H1 (cell line): ENCODE results near the gene TMEM163. TPM values are rescaled to one million over a fixed set of nuclear protein-coding genes. Genes with fewer than 3 reads are reported as not detected.

Experiments
- CTCF ChIA-PET: fragments of 300-600 bp; sonication (Branson Sonifier 250); formaldehyde crosslinking; loops from one replicate; lab custom pipeline; 2021; ENCODE audit not compliant: partially characterized antibody; lab: Charles Lee
- POLR2A ChIA-PET: fragments of 300-600 bp; sonication (Branson Sonifier 250); formaldehyde crosslinking; loops from one replicate; lab custom pipeline; 2021; ENCODE audit warnings: inconsistent platforms; ENCODE audit not compliant: partially characterized antibody; lab: Charles Lee
- DNase-seq, 2 experiments: peaks; one replicate each; pipeline versions ENCODE4 v3.0.0 to v3.0.0-alpha.2; 2010 to 2022; ENCODE audit warnings: low spot score in 2 of 2, low read depth in 1 of 2, mixed read lengths in 1 of 2
- FAIRE-seq: peaks from 2 replicates; lab custom pipeline; 2011; peaks lifted over from hg19 to GRCh38; lab: Jason Lieb, UNC
- H2AFZ ChIP-seq: 2 replicates; pipeline ENCODE4 v1.8.1; 2012; ENCODE audit warnings: low read length, inconsistent platforms
- H2AK5ac ChIP-seq: 2 replicates; pipeline ENCODE4 v1.6.1; 2013; ENCODE audit warnings: low read depth, low read length
- H2BK120ac ChIP-seq: replicated peaks from 2 replicates; pipeline ENCODE3; 2013; ENCODE audit warnings: low read depth, low read length, inconsistent platforms
- H2BK12ac ChIP-seq: 2 replicates; pipeline ENCODE4 v1.6.1; 2013; ENCODE audit warnings: low read depth, low read length
- H2BK15ac ChIP-seq: 2 replicates; pipeline ENCODE4 v1.6.1; 2013; ENCODE audit warnings: low read length
- H2BK20ac ChIP-seq: 2 replicates; pipeline ENCODE4 v1.6.1; 2013; ENCODE audit warnings: low read length
- H2BK5ac ChIP-seq: 2 replicates; pipeline ENCODE4 v1.6.1; 2013; ENCODE audit warnings: low read depth, low read length
- H3K14ac ChIP-seq: 2 replicates; pipeline ENCODE4 v1.6.1; 2013; ENCODE audit warnings: inconsistent platforms; ENCODE audit not compliant: insufficient read length
- H3K18ac ChIP-seq: 2 replicates; pipeline ENCODE4 v1.6.1; 2013; ENCODE audit warnings: low read length; ENCODE audit errors: extremely low read depth
- H3K23ac ChIP-seq: 2 replicates; pipeline ENCODE4 v1.6.1; 2013; ENCODE audit warnings: inconsistent platforms; ENCODE audit not compliant: insufficient read length
- H3K23me2 ChIP-seq: 2 replicates; pipeline ENCODE4 v1.6.1; 2013; ENCODE audit warnings: low read depth, low read length
- H3K27ac ChIP-seq: 2 replicates; pipeline ENCODE4 v1.6.1; 2011; ENCODE audit warnings: low read depth, low read length, inconsistent platforms
- H3K27me3 ChIP-seq, 4 experiments: replicated peaks in 1 of 4; 1 replicate in 1 of 4; 2 replicates in 3 of 4; pipeline versions ENCODE4 v1.6.1 to v1.8.1; 2011 to 2013; ENCODE audit warnings: low read length in 3 of 4, mild to moderate bottlenecking in 3 of 4, inconsistent platforms in 2 of 4, mixed read lengths in 2 of 4, moderate library complexity in 1 of 4; ENCODE audit not compliant: control insufficient read depth in 3 of 4, insufficient read depth in 3 of 4; ENCODE audit errors: extremely low read depth in 1 of 4
- H3K36me3 ChIP-seq, 4 experiments: 2 replicates each; pipeline versions ENCODE4 v1.6.1 to v1.8.1; 2011 to 2013; ENCODE audit warnings: mild to moderate bottlenecking in 4 of 4, low read length in 3 of 4, moderate library complexity in 2 of 4, control low read depth in 1 of 4, inconsistent platforms in 1 of 4; ENCODE audit not compliant: insufficient read depth in 4 of 4, control insufficient read depth in 2 of 4
- H3K4ac ChIP-seq: replicated peaks from 2 replicates; pipeline ENCODE3; 2013; ENCODE audit warnings: low read length, low read depth, mixed read lengths, inconsistent platforms; ENCODE audit not compliant: insufficient read length
- H3K4me1 ChIP-seq, 4 experiments: replicated peaks in 1 of 4; 1 replicate in 1 of 4; 2 replicates in 3 of 4; pipeline versions ENCODE4 v1.6.1 to v1.8.1; 2011 to 2013; ENCODE audit warnings: low read length in 3 of 4, inconsistent platforms in 2 of 4, mixed read lengths in 1 of 4; ENCODE audit not compliant: insufficient read depth in 4 of 4, control insufficient read depth in 3 of 4
- H3K4me2 ChIP-seq, 2 experiments: 2 replicates each; pipeline versions ENCODE4 v1.6.1 to v1.8.1; 2011 to 2013; ENCODE audit warnings: low read depth in 2 of 2, low read length in 2 of 2, control low read depth in 1 of 2, inconsistent platforms in 1 of 2, mild to moderate bottlenecking in 1 of 2; ENCODE audit not compliant: insufficient read depth in 1 of 2
- H3K4me3 ChIP-seq, 4 experiments: fragments of 200-600, 300-600 bp in 1 of 4; sonication (generic), shearing (Covaris generic), sonication (Bioruptor Twin) in 1 of 4; 2 replicates each; pipeline versions ENCODE4 v1.5.1 to v1.8.1; 2011 to 2016; ENCODE audit warnings: low read length in 4 of 4, low read depth in 3 of 4, control low read depth in 2 of 4, inconsistent platforms in 2 of 4, mild to moderate bottlenecking in 2 of 4, mixed read lengths in 1 of 4, moderate library complexity in 1 of 4; ENCODE audit not compliant: insufficient read depth in 2 of 4; ENCODE audit errors: extremely low read depth in 1 of 4
- H3K56ac ChIP-seq: replicated peaks from 2 replicates; pipeline ENCODE3; 2013; ENCODE audit warnings: low read depth, mild to moderate bottlenecking, mixed read lengths, low read length, inconsistent platforms; ENCODE audit not compliant: insufficient read length
- H3K79me1 ChIP-seq: 2 replicates; pipeline ENCODE4 v1.6.1; 2013; ENCODE audit warnings: low read depth, low read length, control low read depth
- H3K79me2 ChIP-seq, 2 experiments: 2 replicates each; pipeline versions ENCODE4 v1.6.1 to v1.8.1; 2012 to 2013; ENCODE audit warnings: low read length in 2 of 2, mild to moderate bottlenecking in 2 of 2, inconsistent platforms in 1 of 2; ENCODE audit not compliant: insufficient read depth in 2 of 2, control insufficient read depth in 1 of 2
- H3K9ac ChIP-seq, 4 experiments: replicated peaks in 1 of 4; 1 replicate in 1 of 4; 2 replicates in 3 of 4; pipeline versions ENCODE4 v1.6.1 to v1.8.1; 2011 to 2013; ENCODE audit warnings: low read depth in 3 of 4, low read length in 3 of 4, control low read depth in 2 of 4, mild to moderate bottlenecking in 2 of 4, moderate library complexity in 2 of 4, inconsistent platforms in 1 of 4; ENCODE audit errors: extremely low read depth in 1 of 4
- H3K9me3 ChIP-seq, 2 experiments: 2 replicates each; pipeline versions ENCODE4 v1.6.1 to v1.8.1; 2012 to 2013; ENCODE audit warnings: mild to moderate bottlenecking in 2 of 2, moderate library complexity in 2 of 2, control low read depth in 1 of 2, inconsistent platforms in 1 of 2, low read depth in 1 of 2, low read length in 1 of 2, mixed read lengths in 1 of 2; ENCODE audit not compliant: insufficient read depth in 2 of 2
- H4K20me1 ChIP-seq, 2 experiments: replicated peaks in 1 of 2; 2 replicates each; pipeline versions ENCODE3 to v1.8.1; 2011 to 2013; ENCODE audit warnings: inconsistent platforms in 2 of 2, low read length in 2 of 2, mild to moderate bottlenecking in 1 of 2; ENCODE audit not compliant: insufficient read depth in 2 of 2, control insufficient read depth in 1 of 2
- H4K5ac ChIP-seq: 2 replicates; pipeline ENCODE4 v1.6.1; 2013; ENCODE audit warnings: low read length, low read depth, mixed read lengths, inconsistent platforms; ENCODE audit not compliant: insufficient read length
- H4K8ac ChIP-seq: 2 replicates; pipeline ENCODE4 v1.8.0; 2013; ENCODE audit warnings: mild to moderate bottlenecking, moderate library complexity, low read length, inconsistent platforms; ENCODE audit not compliant: insufficient read depth; ENCODE audit errors: extremely low read depth
- H4K91ac ChIP-seq: replicated peaks from 2 replicates; pipeline ENCODE3; 2013; ENCODE audit warnings: low read length, mixed read lengths, inconsistent platforms; ENCODE audit not compliant: insufficient read length
- ATF3 ChIP-seq: IDR thresholded peaks from 2 replicates; pipeline ENCODE4 v1.6.1; 2011; ENCODE audit warnings: low read depth, mild to moderate bottlenecking, low read length; ENCODE audit not compliant: insufficient read depth
- CBX8 ChIP-seq: fragments of 300-800, 300-1000 bp; sonication (generic); IDR thresholded peaks from 2 replicates; pipeline ENCODE4 v1.7.1; 2016; ENCODE audit warnings: low read depth, low read length, borderline replicate concordance
- GABPA ChIP-seq: IDR thresholded peaks from 2 replicates; pipeline ENCODE4 v1.6.1; 2011; ENCODE audit warnings: mild to moderate bottlenecking, low read length, moderate library complexity, borderline replicate concordance; ENCODE audit not compliant: insufficient read depth
- HDAC2 ChIP-seq, 2 experiments: fragments of 300-600 bp in 1 of 2; sonication (generic) in 1 of 2; IDR thresholded peaks; 2 replicates each; pipeline ENCODE4 v1.6.1; 2011 to 2012; ENCODE audit warnings: low read depth in 2 of 2, low read length in 2 of 2, mild to moderate bottlenecking in 2 of 2, moderate library complexity in 2 of 2, borderline replicate concordance in 1 of 2, inconsistent platforms in 1 of 2
- JUND ChIP-seq: IDR thresholded peaks from 2 replicates; pipeline ENCODE4 v1.6.1; 2011; ENCODE audit warnings: mild to moderate bottlenecking, improper control_type of control experiment, low read length
- NANOG ChIP-seq: IDR thresholded peaks from 2 replicates; pipeline ENCODE4 v1.6.1; 2011; ENCODE audit warnings: low read length, low read depth, mild to moderate bottlenecking, inconsistent platforms; ENCODE audit not compliant: insufficient read depth, poor library complexity, severe bottlenecking
- SIRT6 ChIP-seq: IDR thresholded peaks from one replicate; pipeline ENCODE4 v1.7.1; 2012; ENCODE audit warnings: low read length, inconsistent platforms
- SP1 ChIP-seq: IDR thresholded peaks from 2 replicates; pipeline ENCODE4 v1.6.1; 2011; ENCODE audit warnings: low read depth, low read length
- TCF12 ChIP-seq: IDR thresholded peaks from 2 replicates; pipeline ENCODE4 v1.6.1; 2011; ENCODE audit warnings: low read depth, mild to moderate bottlenecking, low read length
- ZNF274 ChIP-seq: IDR thresholded peaks from 2 replicates; pipeline ENCODE4 v1.7.0; 2012; ENCODE audit warnings: low read length, borderline replicate concordance; ENCODE audit errors: extremely low read depth
- WGBS, 2 experiments: shearing (Covaris generic) in 1 of 2; methylation state at CpG; one replicate each; pipeline versions ENCODE4 v1.1.6 to v1.1.7; 2013 to 2015; ENCODE audit warnings: low lambda C conversion rate in 2 of 2, mixed read lengths in 2 of 2, inconsistent platforms in 1 of 2, low coverage in 1 of 2, missing lambda C conversion rate in 1 of 2; ENCODE audit not compliant: insufficient replicate concordance in 2 of 2, insufficient coverage in 1 of 2, insufficient read length in 1 of 2; ENCODE audit errors: extremely low coverage in 1 of 2, missing lambda C conversion rate in 1 of 2; 5-methylcytosine and 5-hydroxymethylcytosine counted together
- polyA plus RNA-seq, 7 experiments: library from polyadenylated mRNA; depleted of rRNA in 3 of 7; stranded (reverse) in 5 of 7; unstranded in 2 of 7; fragments of >200 nt in 5 of 7; fragments of 200-250 nt in 2 of 7; gene quantifications; 1 replicate in 5 of 7; 2 replicates in 1 of 7; 4 replicates in 1 of 7; pipeline versions ENCODE4 v1.2.1 to v1.2.3, GENCODE V29; 2011 to 2013; ENCODE audit warnings: missing spikeins in 2 of 7, mixed read lengths in 2 of 7
- total RNA-seq: library from RNA; stranded (reverse); fragmentation: NEBNext Ultra II Directional; extraction: Animal tissue kit (Norgen Biotek cat#: 25700); gene quantifications from 2 replicates; pipeline ENCODE4 v1.2.1, GENCODE V29; 2021

The TMEM163 gene
- total and polyA plus RNA-seq, 2 of the 8 experiments (the other 6 are each of a cell fraction or from before 2014, with no cell fraction given): 2.8 to 3.2 TPM

GRCh38 chr2:134727385-134727784 lies 8.6 kb upstream of the TMEM163 start:
- Histone ChIP-seq H3K4me1 (no peaks in the 10 kb centered on the region), H4K5ac (no peak overlapping the region), H2AFZ (no peak overlapping the region), H3K27ac (no peak overlapping the region), H3K36me3 (no peaks in the 10 kb centered on the region), H3K27me3 (no peaks in the 10 kb centered on the region), H2BK5ac (no peak overlapping the region), H3K23me2 (no peaks in the 10 kb centered on the region), H3K9ac (no peak overlapping the region), H2BK20ac (no peak overlapping the region), H4K91ac (no peak overlapping the region), H3K18ac (no peak overlapping the region), H2AK5ac (no peak overlapping the region), H3K56ac (no peak overlapping the region), H2BK120ac (no peak overlapping the region), H3K4me2 (no peak overlapping the region), H3K4ac (no peak overlapping the region)
- ChIA-PET POLR2A (no interaction called here), CTCF (interaction anchor here (0.5 kb wide), 1 partner anchor 118 kb away, joined by 4 read pairs; no protein-coding TSS in a partner anchor)
- WGBS, 2 experiments: 88% methylated on average over 4 of the region's 4 CpGs; no CpG with 5 or more reads in 1 of the 2 experiments
- DNase-seq: no peak
- no peak for TF ChIP-seq SP1
- no peak for TF ChIP-seq SIRT6
- no peak for TF ChIP-seq ZNF274
- no peak for TF ChIP-seq TCF12
- TF ChIP-seq JUND: no peak
- no peak for TF ChIP-seq NANOG
- TF ChIP-seq HDAC2 (IDR thresholded peaks at IDR 0.05; ENCODE audit: borderline replicate concordance in 1 of 2, low read depth in 2 of 2, low read length in 2 of 2): no peak
- TF ChIP-seq GABPA: no peak
- TF ChIP-seq CBX8: no peak
- no peak for TF ChIP-seq ATF3
- TF ChIP-seq, all 59 proteins: peak for 0
- Histone ChIP-seq H4K8ac (no peak overlapping the region), H2BK12ac (no peak overlapping the region), H3K79me1 (no peaks in the 10 kb centered on the region), H3K23ac (no peak overlapping the region), H3K14ac (no peak overlapping the region), H2BK15ac (no peak overlapping the region), H3K4me3 (no peak overlapping the region), H3K9me3 (no peaks in the 10 kb centered on the region; a peak in 1 of 4 replicates), H4K20me1 (no peaks in the 10 kb centered on the region), H3K79me2 (no peaks in the 10 kb centered on the region)
- FAIRE-seq: no peak
